DOHH2 (cell line): ENCODE measurements around the gene PKHD1.

Experiments used
- CTCF ChIP-seq: fragments of 200-600 bp; sonication (generic); IDR thresholded peaks from one replicate; pipeline ENCODE4 v1.5.1; 2014; ENCODE audit warnings: antibody characterized with exemption, mild to moderate bottlenecking, low read depth, low read length; ENCODE audit not compliant: poor library complexity, severe bottlenecking
- EZH2phosphoT487 ChIP-seq: fragments of 200-600 bp; sonication (generic); IDR thresholded peaks from 2 replicates; pipeline ENCODE4 v1.6.1; 2017; ENCODE audit warnings: borderline replicate concordance, mild to moderate bottlenecking, antibody characterized with exemption, low read length, moderate library complexity, mixed read lengths

- no peak for TF ChIP-seq CTCF
- TF ChIP-seq EZH2phosphoT487 = no peak
Measured at GRCh38 chr6:51768087-51768486, 319.3 kb downstream of the PKHD1 start.
